D341Med (cell line): Measurements from ENCODE around the gene ASCC1.
"Not testable (repeated sequence)": the region's sequence is repeated elsewhere in the genome, so short reads cannot be mapped to it uniquely, and the experiment has no call there.

Source experiments
- DNase-seq: peaks from one replicate; pipeline ENCODE4 v3.0.0; 2012; ENCODE audit warnings: low spot score

ASCC1 gene

GRCh38 chr10:72124989-72125388 lies 91.1 kb downstream of the ASCC1 start:
- DNase-seq, result no peak

GRCh38 chr10:72124381-72124780 lies 91.7 kb downstream of the ASCC1 start:
- no peak for DNase-seq

GRCh38 chr10:72123616-72124015 lies 92.5 kb downstream of the ASCC1 start:
- DNase-seq, result no peak

DNA sequence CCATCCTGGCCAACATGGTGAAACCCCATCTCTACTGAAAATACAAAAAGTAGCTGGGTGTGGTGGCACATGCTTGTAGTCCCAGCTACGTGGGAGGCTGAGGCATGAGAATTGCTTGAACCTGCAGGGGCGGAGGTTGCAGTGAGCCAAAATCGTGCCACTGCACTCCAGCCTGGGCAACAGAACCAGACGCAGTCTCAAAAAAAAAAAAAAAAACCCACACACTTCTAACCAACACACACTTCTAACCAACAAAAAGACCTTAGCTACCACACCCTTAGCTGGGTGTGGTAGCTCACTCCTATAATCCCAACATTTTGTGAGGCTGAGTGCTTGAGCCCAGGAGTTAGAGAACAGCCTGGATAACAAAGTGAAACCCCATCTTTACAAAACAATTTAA lies 93.9 kb downstream of the ASCC1 start:
- DNase-seq, result no peak

DNA sequence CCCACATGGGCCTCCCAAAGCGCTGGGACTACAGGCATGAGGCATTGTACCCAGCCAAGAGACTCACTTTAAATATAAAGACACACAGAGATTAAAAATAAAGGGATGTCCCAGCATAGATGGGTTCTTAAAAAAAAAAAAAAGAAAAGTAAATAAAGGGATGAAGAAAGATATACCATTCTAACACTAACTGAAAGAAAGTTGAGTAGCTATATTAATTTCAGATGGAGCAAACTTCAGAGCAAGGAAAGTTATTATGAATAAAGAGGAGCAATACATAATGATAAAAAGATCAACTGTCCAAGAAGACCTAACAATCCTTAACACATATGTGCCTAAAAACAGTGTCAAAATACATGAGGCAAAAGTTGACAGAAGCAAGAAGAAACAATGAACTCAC lies 94.7 kb downstream of the ASCC1 start:
- DNase-seq, result no peak

GRCh38 chr10:72116372-72116771 lies 99.7 kb downstream of the ASCC1 start:
- no peak for DNase-seq

DNA sequence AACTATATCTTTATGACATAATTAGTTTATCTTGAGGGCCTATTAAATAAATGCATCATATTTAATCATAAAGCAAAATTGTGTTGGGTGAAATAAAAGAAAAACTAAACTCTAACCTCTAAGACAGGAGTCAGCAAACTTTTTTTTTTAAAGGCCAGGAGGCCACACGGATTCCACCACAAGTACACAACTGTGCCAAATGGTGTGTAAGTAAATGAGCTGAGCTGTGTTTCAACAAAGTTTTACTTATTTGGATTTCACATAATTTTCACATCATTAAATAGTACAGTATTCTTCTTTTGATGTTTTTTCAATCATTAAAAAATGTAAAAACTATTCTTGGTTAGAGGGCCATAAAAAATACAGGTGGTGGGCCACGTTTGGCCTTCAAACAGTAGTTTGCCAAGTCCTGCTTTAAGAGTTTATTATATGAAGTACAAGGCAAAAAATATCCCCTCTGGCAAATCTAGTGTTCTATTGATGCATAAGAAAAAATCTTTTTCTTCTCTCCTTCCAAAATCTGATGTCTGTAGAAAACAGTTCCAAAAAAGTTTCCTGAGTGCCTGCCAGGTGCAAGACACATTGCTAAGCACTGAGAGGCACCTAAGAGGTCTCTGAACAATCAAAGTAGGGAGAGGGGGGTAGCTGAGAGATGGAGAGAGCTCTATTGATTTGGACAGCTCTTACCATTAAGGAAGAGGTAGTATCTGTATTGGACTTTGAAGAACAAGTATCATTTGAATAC lies 101.2 kb downstream of the ASCC1 start:
- no peak for DNase-seq

- DNase-seq, result no peak
Measured at GRCh38 chr10:72110673-72111401, 105.2 kb downstream of the ASCC1 start.

GRCh38 chr10:72109636-72110157 lies 106.4 kb downstream of the ASCC1 start:
- DNase-seq, result no peak

DNA sequence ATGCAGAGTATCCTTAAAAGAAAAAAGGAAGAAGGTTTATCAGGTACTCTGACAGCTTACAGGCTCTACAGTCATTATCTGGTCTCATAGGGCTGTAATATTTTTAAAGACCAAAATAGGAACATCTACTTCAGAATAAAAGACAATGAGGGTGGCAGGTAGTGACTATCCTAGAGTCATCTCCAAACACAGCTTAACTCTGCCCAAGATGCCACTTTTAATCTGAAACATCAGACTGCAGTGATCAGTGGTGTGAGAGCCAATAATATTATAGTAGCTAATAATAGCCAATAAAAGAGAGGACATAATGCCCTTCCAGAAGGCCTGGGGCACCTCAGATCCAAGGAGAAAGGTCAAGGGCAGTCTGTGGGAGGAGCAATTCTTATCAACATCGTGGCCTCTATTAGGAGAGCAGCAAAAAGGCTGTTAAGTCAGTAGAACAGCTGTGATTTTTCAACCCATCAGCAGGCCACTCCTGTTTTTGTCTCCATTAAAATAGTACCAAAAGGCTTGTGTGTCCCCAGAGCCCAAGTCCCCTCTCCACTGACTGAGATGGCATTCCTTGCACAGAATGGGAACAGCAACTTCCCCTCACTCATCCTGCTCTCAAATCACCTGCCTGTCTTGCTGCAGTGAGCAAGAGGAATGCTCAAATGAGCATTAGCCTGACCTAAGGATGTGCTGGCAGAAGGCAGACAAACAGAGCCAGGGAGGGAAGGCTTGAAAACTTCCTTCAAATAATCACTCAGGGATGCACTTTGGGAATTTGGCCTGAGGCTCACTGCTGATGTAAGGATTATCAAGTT lies 107.0 kb downstream of the ASCC1 start:
- DNase-seq, result no peak

GRCh38 chr10:72108004-72108370 lies 108.1 kb downstream of the ASCC1 start:
- DNase-seq, result not testable (repeated sequence)

DNA sequence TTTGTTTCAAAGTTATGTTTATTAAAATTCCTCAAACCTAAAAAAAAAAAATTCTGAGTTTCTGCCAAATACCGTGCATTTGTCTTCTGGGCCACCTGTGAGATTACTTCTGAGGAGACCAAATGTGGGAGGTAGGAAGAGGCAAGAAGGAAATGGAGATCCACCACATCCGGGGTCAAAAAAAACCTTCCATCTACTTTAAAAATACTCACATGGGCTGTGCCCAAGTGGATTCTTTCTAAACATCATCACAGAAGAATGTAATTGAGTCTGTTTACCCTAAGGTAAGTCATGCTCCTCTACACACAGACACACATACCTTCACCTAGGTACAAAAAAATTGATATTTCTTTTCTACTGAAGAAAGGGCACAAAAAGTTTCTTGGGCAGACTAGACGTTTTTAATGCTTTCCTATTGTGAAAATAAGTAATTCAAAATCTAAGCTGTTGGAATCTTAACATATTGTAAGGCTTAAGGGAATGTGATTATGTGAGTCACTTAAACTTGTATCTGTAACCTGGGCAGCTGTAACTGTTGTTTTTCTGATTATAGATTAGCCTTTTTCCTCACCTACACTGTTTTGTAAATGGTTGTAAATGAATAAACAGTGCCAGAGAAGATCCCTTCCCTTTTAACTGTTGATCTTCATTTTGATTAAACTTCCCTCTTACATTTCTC lies 108.6 kb downstream of the ASCC1 start:
- no peak for DNase-seq

- no peak for DNase-seq
Measured at GRCh38 chr10:72106896-72107295, 109.2 kb downstream of the ASCC1 start.

GRCh38 chr10:72106154-72106849 lies 109.8 kb downstream of the ASCC1 start:
- no peak for DNase-seq

DNA sequence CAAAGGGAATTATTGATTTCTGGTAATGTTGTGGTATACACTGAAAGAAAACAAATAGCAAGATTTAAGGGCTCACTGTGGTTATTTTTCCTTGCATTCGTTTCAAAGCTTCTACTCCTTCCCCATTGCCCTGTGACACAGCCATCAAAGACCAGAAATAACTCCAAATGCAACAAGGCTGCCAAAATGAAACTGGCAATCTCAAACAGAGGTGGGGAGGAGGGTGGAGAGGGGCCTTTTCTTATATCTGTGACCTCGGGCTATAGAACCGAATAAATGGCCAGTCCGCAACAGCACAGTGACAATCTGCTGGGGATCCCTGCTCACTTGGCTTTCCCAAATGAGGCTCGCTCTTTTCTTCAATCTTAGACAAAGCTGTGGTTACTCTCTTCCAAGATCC lies 110.4 kb downstream of the ASCC1 start:
- DNase-seq, result no peak

DNA sequence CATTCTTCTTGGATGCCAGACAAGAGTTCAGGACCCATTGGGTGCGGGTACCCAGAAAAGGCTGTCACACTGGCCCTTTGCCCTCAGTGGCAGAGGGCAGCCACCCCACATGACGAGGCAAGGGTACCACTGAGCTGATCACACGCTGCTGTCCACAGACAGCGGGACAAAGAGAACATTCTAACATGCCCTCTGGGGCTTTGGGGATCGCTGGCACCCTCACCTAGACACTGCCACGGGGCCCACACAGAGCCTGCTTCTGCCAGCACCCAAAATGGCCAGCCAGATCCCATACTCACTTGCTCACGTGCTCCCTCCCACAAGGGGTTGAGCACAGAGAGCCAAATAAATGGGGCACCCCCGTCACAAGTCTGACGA lies 111.0 kb downstream of the ASCC1 start:
- no peak for DNase-seq

DNA sequence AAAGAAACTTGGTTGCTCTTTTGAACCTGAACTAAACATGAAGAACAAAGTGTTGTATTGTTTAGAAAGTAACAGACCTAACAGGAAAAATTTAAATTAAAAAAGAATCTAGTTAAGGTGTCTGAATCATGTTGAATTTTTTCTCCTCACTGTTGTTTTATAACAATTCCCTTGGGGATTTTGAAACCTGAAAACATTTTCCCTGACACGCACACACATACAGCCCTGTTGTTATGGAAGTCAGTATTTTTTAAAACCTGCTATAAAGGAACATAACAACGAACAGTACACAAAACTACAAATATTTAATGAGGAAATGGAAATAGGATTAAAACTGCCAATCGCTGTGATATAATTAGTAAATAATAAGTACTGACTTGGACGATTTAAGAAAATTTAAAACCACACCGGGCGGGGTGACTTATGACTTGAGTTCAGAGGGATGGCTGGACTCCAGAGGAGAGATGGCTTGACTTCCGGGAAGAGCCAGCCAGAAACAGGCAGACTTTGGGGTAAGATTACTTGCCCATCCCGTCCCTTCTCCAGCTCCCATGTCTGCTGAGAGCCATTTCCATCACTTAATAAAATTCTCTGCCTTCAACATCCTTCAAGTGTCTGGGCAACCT lies 111.5 kb downstream of the ASCC1 start:
- DNase-seq, result no peak

GRCh38 chr10:72099600-72099921 lies 116.5 kb downstream of the ASCC1 start:
- no peak for DNase-seq

- DNase-seq, result no peak
Measured at GRCh38 chr10:72098836-72099599, 117.1 kb downstream of the ASCC1 start.

DNA sequence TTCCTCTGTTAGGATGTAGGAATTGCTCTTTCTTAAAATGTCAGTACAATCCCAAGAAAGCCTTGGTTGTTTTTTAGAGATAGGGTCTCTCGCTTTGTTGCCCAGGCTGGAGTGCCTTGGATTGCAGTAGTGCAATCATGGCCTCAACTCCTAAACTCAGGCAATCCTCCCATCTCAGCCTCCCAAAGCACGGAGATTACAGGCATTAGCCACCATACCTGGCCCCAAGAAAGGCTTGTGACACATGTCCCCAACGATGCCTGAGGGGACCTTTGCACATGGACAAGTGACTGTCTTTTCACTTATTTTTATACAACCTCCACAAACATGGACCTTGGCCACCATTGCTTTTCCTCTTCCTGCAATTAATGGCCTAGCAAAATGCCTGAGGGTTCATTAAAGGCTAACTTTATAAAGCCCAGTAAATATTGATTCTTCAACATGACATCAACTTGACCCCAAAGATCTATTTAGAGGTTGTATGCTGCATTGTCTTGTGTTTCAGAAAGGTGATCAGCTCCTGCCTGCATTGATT lies 117.7 kb downstream of the ASCC1 start:
- DNase-seq, result no peak
